Tongue (tissue), 1 donor: ENCODE measurements around the gene LINC00305. TPM values are rescaled to one million over a fixed set of nuclear protein-coding genes. Genes with fewer than 3 reads are reported as not detected.

ENCODE experiments used
- total RNA-seq: library from RNA; depleted of rRNA; stranded (reverse); fragments of >200 nt; gene quantifications from one replicate; pipeline ENCODE4 v1.2.3, GENCODE V29; 2014

The LINC00305 gene
- total RNA-seq, 1 donor from 2014 or later = not detected

Other genes starting within 250 kb of the LINC00305 start
- 7.0 TPM for gene SERPINB10, start 241.1 kb downstream of the LINC00305 start, total RNA-seq
- not detected for gene HMSD, start 199.8 kb downstream of the LINC00305 start, total RNA-seq
- gene SERPINB8, start 179.0 kb downstream of the LINC00305 start, total RNA-seq = 4.6 TPM